Suprapubic skin (tissue), 4 donors: ENCODE measurements around the gene TBXAS1.

Source experiments
- POLR2A ChIP-seq, 2 donors: fragments of 450-650 bp; IDR thresholded peaks; one replicate each; pipeline ENCODE4 v1.6.1; 2017; ENCODE audit warnings: antibody characterized with exemption in 2 of 2, mild to moderate bottlenecking in 2 of 2, moderate library complexity in 2 of 2
- POLR2AphosphoS5 ChIP-seq, 3 donors: sonication (generic); formaldehyde crosslinking; IDR thresholded peaks; one replicate each; pipeline ENCODE4 v1.6.1; 2017; ENCODE audit warnings: antibody characterized with exemption in 3 of 3
- TF ChIP-seq, protein P1 (sequence below), 2 donors: fragments of 200-600 bp in 1 of 2; fragments of 450-650 bp in 1 of 2; sonication (generic) in 1 of 2; IDR thresholded peaks; one replicate each; pipeline ENCODE4 v1.5.1; 2016 to 2019; ENCODE audit warnings: antibody characterized with exemption in 2 of 2, mild to moderate bottlenecking in 1 of 2, moderate library complexity in 1 of 2

DNA sequence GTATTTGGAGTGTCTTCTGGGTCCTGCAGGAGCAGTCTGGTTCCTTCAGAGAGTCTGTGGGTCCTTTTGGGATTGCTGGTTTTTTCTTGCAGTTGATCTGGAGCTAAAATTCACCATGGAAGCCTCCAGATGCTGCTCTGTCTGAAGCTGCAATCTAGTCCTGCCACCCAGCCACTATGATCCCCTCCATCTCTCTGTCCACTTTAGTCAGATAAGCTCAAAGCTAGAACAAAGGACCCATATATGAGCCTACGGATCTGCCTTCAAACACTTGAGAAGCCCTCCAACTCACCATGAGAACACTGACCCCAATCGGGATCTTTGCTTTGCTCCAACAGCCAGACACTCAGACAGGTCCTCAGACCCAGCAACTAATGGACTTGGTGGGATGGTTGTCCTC lies 618 bp upstream of the TBXAS1 start:
- TF ChIP-seq POLR2A (IDR thresholded peaks at IDR 0.05) (no peak), POLR2AphosphoS5 (IDR thresholded peaks at IDR 0.05) (no peak)
- TF ChIP-seq, protein P1, sequence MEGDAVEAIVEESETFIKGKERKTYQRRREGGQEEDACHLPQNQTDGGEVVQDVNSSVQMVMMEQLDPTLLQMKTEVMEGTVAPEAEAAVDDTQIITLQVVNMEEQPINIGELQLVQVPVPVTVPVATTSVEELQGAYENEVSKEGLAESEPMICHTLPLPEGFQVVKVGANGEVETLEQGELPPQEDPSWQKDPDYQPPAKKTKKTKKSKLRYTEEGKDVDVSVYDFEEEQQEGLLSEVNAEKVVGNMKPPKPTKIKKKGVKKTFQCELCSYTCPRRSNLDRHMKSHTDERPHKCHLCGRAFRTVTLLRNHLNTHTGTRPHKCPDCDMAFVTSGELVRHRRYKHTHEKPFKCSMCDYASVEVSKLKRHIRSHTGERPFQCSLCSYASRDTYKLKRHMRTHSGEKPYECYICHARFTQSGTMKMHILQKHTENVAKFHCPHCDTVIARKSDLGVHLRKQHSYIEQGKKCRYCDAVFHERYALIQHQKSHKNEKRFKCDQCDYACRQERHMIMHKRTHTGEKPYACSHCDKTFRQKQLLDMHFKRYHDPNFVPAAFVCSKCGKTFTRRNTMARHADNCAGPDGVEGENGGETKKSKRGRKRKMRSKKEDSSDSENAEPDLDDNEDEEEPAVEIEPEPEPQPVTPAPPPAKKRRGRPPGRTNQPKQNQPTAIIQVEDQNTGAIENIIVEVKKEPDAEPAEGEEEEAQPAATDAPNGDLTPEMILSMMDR (IDR thresholded peaks at IDR 0.05), result no peak
